ENCODE data around the gene XRCC2. TPM values are rescaled to one million over a fixed set of nuclear protein-coding genes. Genes with fewer than 3 reads are reported as not detected.

XRCC2 gene
- polyA plus RNA-seq, 1 of the 3 experiments (the other 2 are of a cell fraction), result 3.1 TPM

DNA sequence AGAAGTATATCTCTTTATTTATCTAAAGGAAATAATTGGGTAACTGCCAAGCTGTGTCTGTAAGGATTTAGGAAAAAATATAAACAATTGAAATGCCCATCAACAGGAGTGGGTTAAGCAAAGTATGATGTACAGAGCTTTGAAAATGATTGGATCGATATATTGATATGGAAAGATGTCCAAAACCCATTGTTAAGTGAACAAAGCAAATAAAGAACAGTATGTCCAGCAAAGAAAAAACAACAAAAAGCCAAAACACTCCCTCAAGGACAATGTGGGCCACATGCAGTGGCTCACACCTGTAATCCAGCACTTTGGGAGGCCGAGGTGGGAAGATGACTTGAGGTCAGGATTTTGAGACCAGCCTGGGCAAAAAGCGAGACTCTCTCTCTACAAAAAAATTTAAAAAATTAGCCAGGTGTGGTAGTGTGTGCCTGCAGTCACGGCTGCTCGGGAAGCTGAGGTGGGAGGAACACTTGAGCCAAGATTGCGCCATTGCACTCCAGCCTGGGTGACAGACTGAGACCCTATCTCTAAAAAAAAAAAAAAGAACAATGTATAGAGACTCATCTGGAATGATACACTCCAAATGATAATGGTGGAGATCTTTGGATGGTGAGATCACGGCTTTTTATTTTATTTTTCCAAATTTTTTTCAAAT lies 37.9 kb downstream of the XRCC2 start:
- CTCF ChIA-PET, result interaction anchor here (0.9 to 1.0 kb wide), 2 partner anchors 14 to 297 kb away, joined by 3 read pairs; no protein-coding TSS in a partner anchor

DNA sequence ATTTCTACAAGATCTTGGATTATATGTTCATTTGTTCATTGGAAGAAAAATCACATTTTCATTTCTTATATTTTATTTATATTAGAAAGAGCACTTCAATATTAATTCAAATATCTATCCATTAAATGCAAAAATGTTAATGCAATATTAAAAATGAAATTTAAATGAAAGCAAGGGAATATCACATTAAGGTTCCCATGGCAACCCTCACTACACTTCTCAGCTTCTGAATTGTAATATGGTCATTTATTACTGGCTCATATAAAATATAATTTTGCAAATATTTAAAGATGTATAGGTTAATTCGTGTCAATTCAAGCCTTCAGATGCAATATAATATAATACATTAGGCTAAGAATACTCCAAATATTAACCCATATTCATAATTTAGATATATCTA lies 38.8 kb downstream of the XRCC2 start:
- ChIA-PET POLR2A (interaction anchor here (1.0 kb wide), 1 partner anchor 12 kb away, joined by 3 read pairs; no protein-coding TSS in a partner anchor), CTCF (interaction anchor here (0.9 to 1.7 kb wide), 2 partner anchors 12 to 296 kb away, joined by 3 to 5 read pairs; no protein-coding TSS in a partner anchor)
- H3K9me3 ChIP-seq, result no peaks in the 10 kb centered on the region
- H4K20me1 ChIP-seq (ENCODE audit: insufficient read depth), result no peaks in the 10 kb centered on the region
- H3K9me2 ChIP-seq, result no peaks in the 10 kb centered on the region
- no peaks in the 10 kb centered on the region for H3K36me3 ChIP-seq (replicated peaks in 1 of 2; ENCODE audit: control insufficient read depth in 1 of 2, insufficient read depth in 2 of 2, low read length in 1 of 2)
- H3K4me1 ChIP-seq (ENCODE audit: control insufficient read depth in 1 of 2, insufficient read depth in 2 of 2, low read depth in 1 of 2, low read length in 1 of 2), result no peaks in the 10 kb centered on the region
- DNase-seq, result no peak
- H3K27ac ChIP-seq (ENCODE audit: low read depth in 2 of 2, low read length in 1 of 2), result no peak overlapping the region
- H3K4me3 ChIP-seq (ENCODE audit: low read depth in 2 of 2, low read length in 1 of 2), result no peak overlapping the region
- no peak overlapping the region for H3K9ac ChIP-seq
- H3K27me3 ChIP-seq (ENCODE audit: insufficient read depth), result no peaks in the 10 kb centered on the region
- H3F3A ChIP-seq (replicated peaks; ENCODE audit: insufficient read depth), result no peaks in the 10 kb centered on the region
- no peak overlapping the region for H3K4me2 ChIP-seq
- TF ChIP-seq RAD21 (IDR thresholded peaks at IDR 0.05; ENCODE audit: low read length) (no peak), FOXM1 (IDR thresholded peaks at IDR 0.05; ENCODE audit: low read depth) (no peak), SMC3 (IDR thresholded peaks at IDR 0.05; ENCODE audit: low read depth, low read length) (no peak), EZH2phosphoT487 (IDR thresholded peaks at IDR 0.05; ENCODE audit: borderline replicate concordance, low read depth) (no peak), FOSL2 (IDR thresholded peaks at IDR 0.05; ENCODE audit: borderline replicate concordance, low read depth) (no peak)
- TF ChIP-seq, protein P1, sequence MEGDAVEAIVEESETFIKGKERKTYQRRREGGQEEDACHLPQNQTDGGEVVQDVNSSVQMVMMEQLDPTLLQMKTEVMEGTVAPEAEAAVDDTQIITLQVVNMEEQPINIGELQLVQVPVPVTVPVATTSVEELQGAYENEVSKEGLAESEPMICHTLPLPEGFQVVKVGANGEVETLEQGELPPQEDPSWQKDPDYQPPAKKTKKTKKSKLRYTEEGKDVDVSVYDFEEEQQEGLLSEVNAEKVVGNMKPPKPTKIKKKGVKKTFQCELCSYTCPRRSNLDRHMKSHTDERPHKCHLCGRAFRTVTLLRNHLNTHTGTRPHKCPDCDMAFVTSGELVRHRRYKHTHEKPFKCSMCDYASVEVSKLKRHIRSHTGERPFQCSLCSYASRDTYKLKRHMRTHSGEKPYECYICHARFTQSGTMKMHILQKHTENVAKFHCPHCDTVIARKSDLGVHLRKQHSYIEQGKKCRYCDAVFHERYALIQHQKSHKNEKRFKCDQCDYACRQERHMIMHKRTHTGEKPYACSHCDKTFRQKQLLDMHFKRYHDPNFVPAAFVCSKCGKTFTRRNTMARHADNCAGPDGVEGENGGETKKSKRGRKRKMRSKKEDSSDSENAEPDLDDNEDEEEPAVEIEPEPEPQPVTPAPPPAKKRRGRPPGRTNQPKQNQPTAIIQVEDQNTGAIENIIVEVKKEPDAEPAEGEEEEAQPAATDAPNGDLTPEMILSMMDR (IDR thresholded peaks at IDR 0.05), result no peak
- H2AFZ ChIP-seq (ENCODE audit: low read depth), result no peak overlapping the region
- 42% methylated on average over 1 of the region's 1 CpG for WGBS (ENCODE audit: low lambda C conversion rate)
- H3K79me2 ChIP-seq (ENCODE audit: insufficient read depth), result no peaks in the 10 kb centered on the region

More for the DNA sequence above, 37.9 kb downstream of the XRCC2 start:
- Histone ChIP-seq H3K27me3 (ENCODE audit: insufficient read depth) (no peaks in the 10 kb centered on the region), H3K9me2 (no peaks in the 10 kb centered on the region), H2AFZ (ENCODE audit: low read depth) (no peak overlapping the region), H3K9ac (no peak overlapping the region), H3K27ac (ENCODE audit: low read depth in 2 of 2, low read length in 1 of 2) (no peak overlapping the region), H3K36me3 (replicated peaks in 1 of 2; ENCODE audit: control insufficient read depth in 1 of 2, insufficient read depth in 2 of 2, low read length in 1 of 2) (no peaks in the 10 kb centered on the region), H3K4me3 (ENCODE audit: low read depth in 2 of 2, low read length in 1 of 2) (no peak overlapping the region), H4K20me1 (ENCODE audit: insufficient read depth) (no peaks in the 10 kb centered on the region), H3K4me2 (no peak overlapping the region), H3K9me3 (no peaks in the 10 kb centered on the region), H3K79me2 (ENCODE audit: insufficient read depth) (no peaks in the 10 kb centered on the region), H3F3A (replicated peaks; ENCODE audit: insufficient read depth) (no peaks in the 10 kb centered on the region), H3K4me1 (ENCODE audit: control insufficient read depth in 1 of 2, insufficient read depth in 2 of 2, low read depth in 1 of 2, low read length in 1 of 2) (no peaks in the 10 kb centered on the region)
- POLR2A ChIA-PET, result interaction anchor here (0.6 kb wide), 1 partner anchor 10 kb away, joined by 3 read pairs; no protein-coding TSS in a partner anchor
- DNase-seq, result no peak
- TF ChIP-seq, protein P2, sequence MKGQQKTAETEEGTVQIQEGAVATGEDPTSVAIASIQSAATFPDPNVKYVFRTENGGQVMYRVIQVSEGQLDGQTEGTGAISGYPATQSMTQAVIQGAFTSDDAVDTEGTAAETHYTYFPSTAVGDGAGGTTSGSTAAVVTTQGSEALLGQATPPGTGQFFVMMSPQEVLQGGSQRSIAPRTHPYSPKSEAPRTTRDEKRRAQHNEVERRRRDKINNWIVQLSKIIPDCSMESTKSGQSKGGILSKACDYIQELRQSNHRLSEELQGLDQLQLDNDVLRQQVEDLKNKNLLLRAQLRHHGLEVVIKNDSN (IDR thresholded peaks at IDR 0.05; ENCODE audit: borderline replicate concordance, low read depth), result no peak
- TF ChIP-seq NFIC (IDR thresholded peaks at IDR 0.05; ENCODE audit: borderline replicate concordance), result no peak
- TF ChIP-seq, protein P3, sequence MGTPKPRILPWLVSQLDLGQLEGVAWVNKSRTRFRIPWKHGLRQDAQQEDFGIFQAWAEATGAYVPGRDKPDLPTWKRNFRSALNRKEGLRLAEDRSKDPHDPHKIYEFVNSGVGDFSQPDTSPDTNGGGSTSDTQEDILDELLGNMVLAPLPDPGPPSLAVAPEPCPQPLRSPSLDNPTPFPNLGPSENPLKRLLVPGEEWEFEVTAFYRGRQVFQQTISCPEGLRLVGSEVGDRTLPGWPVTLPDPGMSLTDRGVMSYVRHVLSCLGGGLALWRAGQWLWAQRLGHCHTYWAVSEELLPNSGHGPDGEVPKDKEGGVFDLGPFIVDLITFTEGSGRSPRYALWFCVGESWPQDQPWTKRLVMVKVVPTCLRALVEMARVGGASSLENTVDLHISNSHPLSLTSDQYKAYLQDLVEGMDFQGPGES (IDR thresholded peaks at IDR 0.05; ENCODE audit: low read depth, low read length), result no peak
- 93% methylated on average over 7 of the region's 7 CpGs for WGBS (ENCODE audit: low lambda C conversion rate)

All from SK-N-SH (cell line).